ENCODE results near the gene DYNLRB1.

DYNLRB1 gene

DNA sequence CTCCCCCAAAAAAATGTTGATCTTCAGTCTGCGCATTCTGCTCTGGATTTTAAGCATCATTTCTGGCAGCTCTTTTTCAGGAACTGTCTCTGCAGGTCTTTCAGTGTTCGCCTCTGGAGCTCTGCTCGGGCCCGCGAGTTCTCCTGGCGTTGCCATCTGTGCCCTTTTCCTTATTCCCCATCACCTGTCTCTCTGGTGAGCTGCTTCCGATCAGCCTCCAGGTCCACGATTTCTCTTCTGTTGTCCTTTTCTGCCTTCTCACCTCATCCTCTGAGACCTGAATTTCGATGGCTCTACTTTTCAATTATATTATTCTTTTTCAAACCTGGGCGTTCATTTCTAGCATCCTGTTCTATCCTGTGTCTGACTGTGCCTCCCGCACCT, 41.7 kb downstream of the DYNLRB1 start:
- Mint-ChIP-seq H3K4me3 (peak overlapping the region; percentile 91), H3K27ac (peak overlapping the region; percentile 91), H3K4me1 (peaks cover 19% of the 10 kb centered on the region), H3K36me3 (no peaks in the 10 kb centered on the region), H3K27me3 (no peaks in the 10 kb centered on the region), H3K9me3 (no peaks in the 10 kb centered on the region)

GRCh38 chr20:34558320-34559218, 42.3 kb downstream of the DYNLRB1 start, which contains the start of gene MAP1LC3A:
MAP1LC3A (plus strand) TSS chr20:34558718; CDS start chr20:34558869, 151 bp downstream.
- peaks cover 19% of the 10 kb centered on the region for H3K4me1 Mint-ChIP-seq
- H3K9me3 Mint-ChIP-seq, result no peaks in the 10 kb centered on the region
- H3K36me3 Mint-ChIP-seq, result no peaks in the 10 kb centered on the region
- no peaks in the 10 kb centered on the region for H3K27me3 Mint-ChIP-seq
- H3K27ac Mint-ChIP-seq, result peak within 1 kb of the TSS; percentile 91
- peak within 1 kb of the TSS; percentile 91 for H3K4me3 Mint-ChIP-seq

DNA sequence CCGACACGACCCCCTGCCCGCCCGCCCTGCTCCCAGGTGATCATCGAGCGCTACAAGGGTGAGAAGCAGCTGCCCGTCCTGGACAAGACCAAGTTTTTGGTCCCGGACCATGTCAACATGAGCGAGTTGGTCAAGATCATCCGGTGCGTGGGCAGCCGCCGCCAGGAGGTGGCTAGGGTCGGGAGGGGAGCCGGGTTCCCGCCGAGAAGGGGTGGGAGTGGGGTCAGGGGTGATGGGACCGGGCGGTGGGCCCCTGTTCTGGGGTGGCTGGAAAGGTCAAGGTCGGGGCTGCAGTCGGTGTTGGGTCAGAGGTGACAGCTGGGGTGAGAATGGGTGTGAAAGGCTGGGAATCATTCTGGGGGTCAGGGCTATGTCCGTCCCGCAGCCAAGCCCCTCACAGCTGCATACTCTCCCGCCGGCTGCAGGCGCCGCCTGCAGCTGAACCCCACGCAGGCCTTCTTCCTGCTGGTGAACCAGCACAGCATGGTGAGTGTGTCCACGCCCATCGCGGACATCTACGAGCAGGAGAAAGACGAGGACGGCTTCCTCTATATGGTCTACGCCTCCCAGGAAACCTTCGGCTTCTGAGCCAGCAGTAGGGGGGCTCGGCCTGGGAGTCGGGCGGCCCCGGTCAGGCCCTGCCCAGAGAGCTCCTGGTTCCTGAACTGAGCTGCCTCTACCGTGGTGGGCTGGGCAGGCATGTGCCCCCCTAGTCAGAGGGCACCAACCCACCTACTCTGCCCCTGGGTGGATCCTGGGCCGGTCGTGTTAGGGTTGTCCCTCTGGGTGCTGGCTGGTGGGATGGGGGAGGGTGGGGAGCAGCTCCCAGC, 43.3 kb downstream of the DYNLRB1 start:
- Mint-ChIP-seq H3K9me3 (no peaks in the 10 kb centered on the region), H3K27me3 (no peaks in the 10 kb centered on the region), H3K4me1 (peaks cover 19% of the 10 kb centered on the region), H3K27ac (no peak overlapping the region), H3K36me3 (no peaks in the 10 kb centered on the region), H3K4me3 (peak overlapping the region; percentile 54)

DNA sequence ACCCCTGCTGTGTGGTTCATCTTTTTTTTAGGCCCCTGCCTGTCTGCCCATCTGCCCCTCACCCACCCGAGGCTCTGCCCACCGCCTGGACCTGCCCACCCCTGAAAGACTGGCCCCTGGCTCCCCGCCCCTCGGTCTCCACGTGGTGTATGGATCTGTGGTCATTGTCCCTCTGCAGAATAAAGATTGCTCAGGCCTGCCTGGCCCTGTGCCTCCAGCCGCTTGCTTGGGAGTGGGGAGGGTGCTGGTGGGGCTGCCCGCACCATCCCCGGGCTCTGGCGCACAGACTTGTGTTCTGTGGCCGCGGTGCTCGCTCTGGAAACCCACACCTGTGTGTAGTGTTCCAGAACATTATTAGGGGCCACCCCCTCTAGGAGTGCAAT, 43.9 kb downstream of the DYNLRB1 start:
- Mint-ChIP-seq H3K36me3 (no peaks in the 10 kb centered on the region), H3K4me3 (peak overlapping the region; percentile 60), H3K27ac (peak overlapping the region; percentile 55), H3K4me1 (peaks cover 19% of the 10 kb centered on the region), H3K27me3 (no peaks in the 10 kb centered on the region), H3K9me3 (no peaks in the 10 kb centered on the region)

GRCh38 chr20:34560614-34561013, 44.4 kb downstream of the DYNLRB1 start:
- Mint-ChIP-seq H3K36me3 (no peaks in the 10 kb centered on the region), H3K9me3 (no peaks in the 10 kb centered on the region), H3K4me3 (no peak overlapping the region), H3K4me1 (peaks cover 19% of the 10 kb centered on the region), H3K27ac (no peak overlapping the region), H3K27me3 (no peaks in the 10 kb centered on the region)

GRCh38 chr20:34561661-34562060, 45.4 kb downstream of the DYNLRB1 start:
- no peaks in the 10 kb centered on the region for H3K27me3 Mint-ChIP-seq
- H3K4me3 Mint-ChIP-seq, result no peak overlapping the region
- peaks cover 19% of the 10 kb centered on the region for H3K4me1 Mint-ChIP-seq
- no peaks in the 10 kb centered on the region for H3K36me3 Mint-ChIP-seq
- H3K9me3 Mint-ChIP-seq, result no peaks in the 10 kb centered on the region
- peak overlapping the region; percentile 13 for H3K27ac Mint-ChIP-seq

GRCh38 chr20:34562641-34563040, 46.4 kb downstream of the DYNLRB1 start:
- H3K36me3 Mint-ChIP-seq, result no peaks in the 10 kb centered on the region
- H3K27ac Mint-ChIP-seq, result no peak overlapping the region
- no peak overlapping the region for H3K4me3 Mint-ChIP-seq

DNA sequence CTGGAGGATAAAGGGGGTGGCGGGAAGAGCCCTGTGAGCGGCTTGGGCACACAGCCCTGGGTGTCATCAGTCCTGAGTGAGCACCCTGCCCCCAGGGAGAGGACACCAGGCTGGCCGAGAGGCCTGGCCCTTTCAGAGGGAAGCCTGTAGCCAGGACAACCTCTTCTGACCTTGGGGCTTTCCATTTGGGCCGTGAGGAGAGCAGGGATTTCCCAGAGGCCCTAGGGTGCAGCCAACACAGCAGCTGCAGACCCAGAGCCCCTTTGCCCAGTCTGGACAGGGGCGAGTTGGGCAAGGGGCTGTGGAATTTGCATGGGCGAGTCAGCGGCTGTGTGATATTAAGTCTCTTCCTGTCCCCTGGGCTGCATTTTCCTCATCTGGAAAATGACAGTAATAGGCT, 48.6 kb downstream of the DYNLRB1 start:
- peaks cover 4% of the 10 kb centered on the region for H3K4me1 Mint-ChIP-seq
- H3K27ac Mint-ChIP-seq, result peak overlapping the region; percentile 26
- no peaks in the 10 kb centered on the region for H3K9me3 Mint-ChIP-seq
- no peak overlapping the region for H3K4me3 Mint-ChIP-seq
- H3K27me3 Mint-ChIP-seq, result no peaks in the 10 kb centered on the region
- no peaks in the 10 kb centered on the region for H3K36me3 Mint-ChIP-seq

More at GRCh38 chr20:34562641-34563040, 46.4 kb downstream of the DYNLRB1 start:
- Mint-ChIP-seq H3K9me3 (no peaks in the 10 kb centered on the region), H3K4me1 (peaks cover 11% of the 10 kb centered on the region), H3K27me3 (no peaks in the 10 kb centered on the region)

- no peak overlapping the region for H3K27ac Mint-ChIP-seq
- no peak overlapping the region for H3K4me3 Mint-ChIP-seq
- peaks cover 8% of the 10 kb centered on the region for H3K4me1 Mint-ChIP-seq
- H3K36me3 Mint-ChIP-seq, result no peaks in the 10 kb centered on the region
- no peaks in the 10 kb centered on the region for H3K9me3 Mint-ChIP-seq
- no peaks in the 10 kb centered on the region for H3K27me3 Mint-ChIP-seq
Observed at GRCh38 chr20:34566978-34567891, 51.0 kb downstream of the DYNLRB1 start.

DNA sequence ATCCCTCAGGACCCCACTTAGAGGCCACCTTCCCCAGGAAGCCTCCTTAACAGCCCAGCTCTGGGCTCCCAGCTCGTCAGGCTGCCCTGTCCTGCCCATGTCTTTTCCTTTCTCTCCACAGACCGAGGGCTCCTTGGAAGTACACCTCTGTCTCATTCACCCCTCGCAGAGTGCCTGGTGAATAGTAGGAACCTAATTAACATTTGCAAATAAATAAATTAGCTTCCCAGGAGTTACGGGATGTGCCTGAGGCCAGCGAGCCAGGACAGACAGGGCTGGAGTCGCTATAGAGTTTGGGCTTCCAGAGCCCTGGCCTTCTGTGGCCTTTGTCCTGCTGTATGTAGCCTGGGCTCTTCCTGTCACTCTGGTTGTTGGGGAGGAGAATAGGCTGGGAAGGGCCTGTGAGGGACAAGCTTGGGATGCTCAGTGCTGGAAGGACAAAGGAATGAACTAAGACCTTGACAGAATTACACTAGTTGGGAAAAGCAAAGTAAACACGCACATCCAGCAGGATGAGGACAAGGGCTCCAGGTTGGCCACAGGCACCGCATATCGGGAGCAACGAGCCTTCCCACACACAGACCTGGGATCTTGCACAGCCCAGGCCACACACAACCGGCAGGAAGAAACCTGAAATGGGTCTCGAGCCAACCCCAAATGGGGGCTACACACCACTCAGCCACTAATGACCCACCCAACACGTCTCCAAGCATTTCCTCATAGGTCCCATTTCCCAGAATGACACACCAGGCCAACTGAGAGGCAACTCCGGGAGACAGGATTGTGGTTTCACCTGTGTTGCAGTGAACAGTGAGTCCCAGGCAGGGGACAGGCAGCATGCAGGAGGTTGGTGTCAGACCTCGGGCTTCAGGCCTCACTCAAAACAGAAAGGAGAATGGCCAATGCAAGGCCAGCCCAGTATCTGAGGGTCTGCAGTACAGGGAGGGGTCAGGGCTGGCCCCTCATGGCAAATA, 52.0 kb downstream of the DYNLRB1 start:
- no peaks in the 10 kb centered on the region for H3K9me3 Mint-ChIP-seq
- peaks cover 5% of the 10 kb centered on the region for H3K4me1 Mint-ChIP-seq
- H3K27me3 Mint-ChIP-seq, result no peaks in the 10 kb centered on the region
- H3K4me3 Mint-ChIP-seq, result no peak overlapping the region
- no peak overlapping the region for H3K27ac Mint-ChIP-seq
- H3K36me3 Mint-ChIP-seq, result no peaks in the 10 kb centered on the region

DNA sequence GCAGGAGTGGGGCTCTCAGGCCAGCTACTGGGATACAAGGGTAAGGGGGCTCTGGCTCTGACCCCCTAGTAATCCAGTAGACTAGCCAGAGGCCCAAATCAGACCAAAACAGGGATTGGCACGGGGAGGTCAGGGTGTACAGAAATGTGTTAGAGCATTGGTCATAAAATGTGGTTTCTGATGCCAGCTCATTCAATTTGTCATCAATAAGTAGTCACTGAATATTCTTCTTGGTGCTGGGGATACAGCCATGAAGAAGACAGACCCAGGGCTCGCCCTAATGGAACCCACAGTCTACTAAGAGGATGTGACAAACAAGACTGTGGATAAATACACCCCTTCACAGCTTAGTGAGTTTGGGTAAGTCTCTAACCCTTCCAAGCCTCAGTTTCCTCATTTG, 53.4 kb downstream of the DYNLRB1 start:
- Mint-ChIP-seq H3K9me3 (no peaks in the 10 kb centered on the region), H3K36me3 (peaks cover 3% of the 10 kb centered on the region), H3K27me3 (no peaks in the 10 kb centered on the region), H3K4me1 (peaks cover 5% of the 10 kb centered on the region), H3K4me3 (no peak overlapping the region), H3K27ac (no peak overlapping the region)

GRCh38 chr20:34570859-34571306, 54.7 kb downstream of the DYNLRB1 start:
- H3K4me3 Mint-ChIP-seq, result no peak overlapping the region
- H3K9me3 Mint-ChIP-seq, result no peaks in the 10 kb centered on the region
- peaks cover 3% of the 10 kb centered on the region for H3K36me3 Mint-ChIP-seq
- H3K4me1 Mint-ChIP-seq, result peaks cover 5% of the 10 kb centered on the region
- peak overlapping the region; percentile 51 for H3K27ac Mint-ChIP-seq
- H3K27me3 Mint-ChIP-seq, result no peaks in the 10 kb centered on the region

GRCh38 chr20:34571753-34572152, 55.5 kb downstream of the DYNLRB1 start:
- Mint-ChIP-seq H3K27ac (no peak overlapping the region), H3K4me1 (peaks cover 5% of the 10 kb centered on the region), H3K4me3 (no peak overlapping the region), H3K27me3 (no peaks in the 10 kb centered on the region), H3K9me3 (no peaks in the 10 kb centered on the region), H3K36me3 (peaks cover 3% of the 10 kb centered on the region)
